ENCODE results near the gene BCKDHB. TPM values are rescaled to one million over a fixed set of nuclear protein-coding genes. Genes with fewer than 3 reads are reported as not detected.

BCKDHB gene
- total RNA-seq, 1 experiment from 2014 or later, result 20.0 TPM

- no peak for TF ChIP-seq EZH2 (IDR thresholded peaks at IDR 0.05; ENCODE audit: borderline replicate concordance, low read depth, low read length, poor library complexity, severe bottlenecking)
- TF ChIP-seq, protein P1, sequence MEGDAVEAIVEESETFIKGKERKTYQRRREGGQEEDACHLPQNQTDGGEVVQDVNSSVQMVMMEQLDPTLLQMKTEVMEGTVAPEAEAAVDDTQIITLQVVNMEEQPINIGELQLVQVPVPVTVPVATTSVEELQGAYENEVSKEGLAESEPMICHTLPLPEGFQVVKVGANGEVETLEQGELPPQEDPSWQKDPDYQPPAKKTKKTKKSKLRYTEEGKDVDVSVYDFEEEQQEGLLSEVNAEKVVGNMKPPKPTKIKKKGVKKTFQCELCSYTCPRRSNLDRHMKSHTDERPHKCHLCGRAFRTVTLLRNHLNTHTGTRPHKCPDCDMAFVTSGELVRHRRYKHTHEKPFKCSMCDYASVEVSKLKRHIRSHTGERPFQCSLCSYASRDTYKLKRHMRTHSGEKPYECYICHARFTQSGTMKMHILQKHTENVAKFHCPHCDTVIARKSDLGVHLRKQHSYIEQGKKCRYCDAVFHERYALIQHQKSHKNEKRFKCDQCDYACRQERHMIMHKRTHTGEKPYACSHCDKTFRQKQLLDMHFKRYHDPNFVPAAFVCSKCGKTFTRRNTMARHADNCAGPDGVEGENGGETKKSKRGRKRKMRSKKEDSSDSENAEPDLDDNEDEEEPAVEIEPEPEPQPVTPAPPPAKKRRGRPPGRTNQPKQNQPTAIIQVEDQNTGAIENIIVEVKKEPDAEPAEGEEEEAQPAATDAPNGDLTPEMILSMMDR (conservative IDR thresholded peaks at IDR 0.05; ENCODE audit: low read depth, low read length), result no peak
- Histone ChIP-seq H3K27me3 (replicated peaks; ENCODE audit: insufficient read depth, low read depth, low read length, poor library complexity) (no peaks in the 10 kb centered on the region), H3K36me3 (ENCODE audit: insufficient read depth, low read length, poor library complexity, severe bottlenecking) (no peaks in the 10 kb centered on the region), H3K4me3 (ENCODE audit: low read depth, low read length, poor library complexity, severe bottlenecking) (no peak overlapping the region), H3K9me3 (ENCODE audit: low read depth, low read length, poor library complexity, severe bottlenecking) (no peaks in the 10 kb centered on the region), H3K4me1 (ENCODE audit: insufficient read depth, low read length, poor library complexity, severe bottlenecking) (peaks cover 6% of the 10 kb centered on the region), H3K27ac (ENCODE audit: low read depth, low read length, poor library complexity, severe bottlenecking) (no peak overlapping the region)
- DNase-seq (ENCODE audit: low spot score), result no peak
- CTCF ChIA-PET, result interaction anchor here (0.6 kb wide), 1 partner anchor 11 kb away, joined by 3 read pairs; no protein-coding TSS in a partner anchor
- intact Hi-C loops (cut with micrococcal nuclease; ENCODE audit: unreplicated experiment), result no loop called here
- no TSS peak for BruUV-seq (replicated peaks)
- POLR2A ChIA-PET (ENCODE audit: low non-redundant PET), result no interaction called here
Measured at GRCh38 chr6:80339421-80339820, 232.9 kb downstream of the BCKDHB start.

- Histone ChIP-seq H3K27me3 (replicated peaks; ENCODE audit: insufficient read depth, low read depth, low read length, poor library complexity) (no peaks in the 10 kb centered on the region), H3K4me1 (ENCODE audit: insufficient read depth, low read length, poor library complexity, severe bottlenecking) (peaks cover 4% of the 10 kb centered on the region), H3K4me3 (ENCODE audit: low read depth, low read length, poor library complexity, severe bottlenecking) (no peak overlapping the region), H3K9me3 (ENCODE audit: low read depth, low read length, poor library complexity, severe bottlenecking) (no peaks in the 10 kb centered on the region), H3K36me3 (ENCODE audit: insufficient read depth, low read length, poor library complexity, severe bottlenecking) (no peaks in the 10 kb centered on the region), H3K27ac (ENCODE audit: low read depth, low read length, poor library complexity, severe bottlenecking) (no peak overlapping the region)
- DNase-seq (ENCODE audit: low spot score), result no peak
- BruUV-seq (replicated peaks), result no TSS peak
- TF ChIP-seq, protein P1 (conservative IDR thresholded peaks at IDR 0.05; ENCODE audit: low read depth, low read length), result no peak
- TF ChIP-seq EZH2 (IDR thresholded peaks at IDR 0.05; ENCODE audit: borderline replicate concordance, low read depth, low read length, poor library complexity, severe bottlenecking), result no peak
- CTCF ChIA-PET, result no interaction called here
- intact Hi-C loops (cut with micrococcal nuclease; ENCODE audit: unreplicated experiment), result no loop called here
- POLR2A ChIA-PET (ENCODE audit: low non-redundant PET), result no interaction called here
Measured at GRCh38 chr6:80340280-80340679, 233.8 kb downstream of the BCKDHB start.

DNA sequence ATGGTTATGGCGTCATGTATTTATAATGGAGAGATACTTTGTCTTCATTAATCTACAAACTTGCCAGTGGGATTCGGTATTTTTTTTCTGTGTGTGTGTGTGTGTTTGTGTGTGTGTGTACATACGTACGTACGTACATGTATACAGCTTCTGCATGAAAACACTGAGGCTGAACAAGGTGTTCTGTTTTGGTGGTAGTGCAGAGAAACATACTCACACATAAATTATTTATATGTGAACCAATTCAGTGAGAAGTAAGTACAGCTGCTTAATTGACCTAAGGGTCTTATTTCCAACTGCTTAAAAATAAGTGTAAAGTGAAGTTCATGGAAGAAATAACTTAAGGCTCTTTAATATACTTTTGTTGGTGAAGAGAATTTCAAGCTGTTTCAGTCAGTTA, 234.2 kb downstream of the BCKDHB start:
- POLR2A ChIA-PET (ENCODE audit: low non-redundant PET), result no interaction called here

More for the DNA sequence above, 234.2 kb downstream of the BCKDHB start:
- no peak overlapping the region for H3K4me3 ChIP-seq (ENCODE audit: low read depth, low read length, poor library complexity, severe bottlenecking)
- intact Hi-C loops (cut with micrococcal nuclease; ENCODE audit: unreplicated experiment), result no loop called here
- DNase-seq (ENCODE audit: low spot score), result no peak
- no peaks in the 10 kb centered on the region for H3K9me3 ChIP-seq (ENCODE audit: low read depth, low read length, poor library complexity, severe bottlenecking)
- H3K27ac ChIP-seq (ENCODE audit: low read depth, low read length, poor library complexity, severe bottlenecking), result no peak overlapping the region
- peaks cover 2% of the 10 kb centered on the region for H3K4me1 ChIP-seq (ENCODE audit: insufficient read depth, low read length, poor library complexity, severe bottlenecking)
- no peaks in the 10 kb centered on the region for H3K36me3 ChIP-seq (ENCODE audit: insufficient read depth, low read length, poor library complexity, severe bottlenecking)
- H3K27me3 ChIP-seq (replicated peaks; ENCODE audit: insufficient read depth, low read depth, low read length, poor library complexity), result no peaks in the 10 kb centered on the region
- BruUV-seq (replicated peaks), result no TSS peak
- CTCF ChIA-PET, result no interaction called here
- TF ChIP-seq, protein P1 (conservative IDR thresholded peaks at IDR 0.05; ENCODE audit: low read depth, low read length), result no peak
- no peak for TF ChIP-seq EZH2 (IDR thresholded peaks at IDR 0.05; ENCODE audit: borderline replicate concordance, low read depth, low read length, poor library complexity, severe bottlenecking)
